LNCaP clone FGC (cell line): ENCODE results near the gene SOX11.

ENCODE experiments used
- DNase-seq: peaks from one replicate; pipeline ENCODE4 v3.0.0-alpha.2; 2011; ENCODE audit warnings: low read depth
- H3K4me3 ChIP-seq: 2 replicates; pipeline ENCODE4 v1.5.1; 2011; ENCODE audit warnings: mild to moderate bottlenecking, low read depth, low read length, control low read depth
- TF ChIP-seq, protein P1 (sequence below): IDR thresholded peaks from 2 replicates; pipeline ENCODE4 v1.5.1; 2012; ENCODE audit warnings: mild to moderate bottlenecking; ENCODE audit not compliant: control insufficient read depth, insufficient read depth; ENCODE audit errors: extremely low read depth

SOX11 gene

GRCh38 chr2:5705490-5705889 is 13.3 kb downstream of the SOX11 start:
- TF ChIP-seq, protein P1, sequence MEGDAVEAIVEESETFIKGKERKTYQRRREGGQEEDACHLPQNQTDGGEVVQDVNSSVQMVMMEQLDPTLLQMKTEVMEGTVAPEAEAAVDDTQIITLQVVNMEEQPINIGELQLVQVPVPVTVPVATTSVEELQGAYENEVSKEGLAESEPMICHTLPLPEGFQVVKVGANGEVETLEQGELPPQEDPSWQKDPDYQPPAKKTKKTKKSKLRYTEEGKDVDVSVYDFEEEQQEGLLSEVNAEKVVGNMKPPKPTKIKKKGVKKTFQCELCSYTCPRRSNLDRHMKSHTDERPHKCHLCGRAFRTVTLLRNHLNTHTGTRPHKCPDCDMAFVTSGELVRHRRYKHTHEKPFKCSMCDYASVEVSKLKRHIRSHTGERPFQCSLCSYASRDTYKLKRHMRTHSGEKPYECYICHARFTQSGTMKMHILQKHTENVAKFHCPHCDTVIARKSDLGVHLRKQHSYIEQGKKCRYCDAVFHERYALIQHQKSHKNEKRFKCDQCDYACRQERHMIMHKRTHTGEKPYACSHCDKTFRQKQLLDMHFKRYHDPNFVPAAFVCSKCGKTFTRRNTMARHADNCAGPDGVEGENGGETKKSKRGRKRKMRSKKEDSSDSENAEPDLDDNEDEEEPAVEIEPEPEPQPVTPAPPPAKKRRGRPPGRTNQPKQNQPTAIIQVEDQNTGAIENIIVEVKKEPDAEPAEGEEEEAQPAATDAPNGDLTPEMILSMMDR = no peak
- no peak overlapping the region for H3K4me3 ChIP-seq
- DNase-seq = no peak

- DNase-seq = no peak
- TF ChIP-seq, protein P1 = no peak
- H3K4me3 ChIP-seq = no peak overlapping the region
Observed at GRCh38 chr2:5706717-5707455, 14.7 kb downstream of the SOX11 start.

- H3K4me3 ChIP-seq = no peak overlapping the region
- DNase-seq = no peak
- TF ChIP-seq, protein P1 = no peak
Observed at GRCh38 chr2:5710615-5711014, 18.4 kb downstream of the SOX11 start.

- TF ChIP-seq, protein P1 = no peak
Observed at GRCh38 chr2:5713101-5713500, 20.9 kb downstream of the SOX11 start.

DNA sequence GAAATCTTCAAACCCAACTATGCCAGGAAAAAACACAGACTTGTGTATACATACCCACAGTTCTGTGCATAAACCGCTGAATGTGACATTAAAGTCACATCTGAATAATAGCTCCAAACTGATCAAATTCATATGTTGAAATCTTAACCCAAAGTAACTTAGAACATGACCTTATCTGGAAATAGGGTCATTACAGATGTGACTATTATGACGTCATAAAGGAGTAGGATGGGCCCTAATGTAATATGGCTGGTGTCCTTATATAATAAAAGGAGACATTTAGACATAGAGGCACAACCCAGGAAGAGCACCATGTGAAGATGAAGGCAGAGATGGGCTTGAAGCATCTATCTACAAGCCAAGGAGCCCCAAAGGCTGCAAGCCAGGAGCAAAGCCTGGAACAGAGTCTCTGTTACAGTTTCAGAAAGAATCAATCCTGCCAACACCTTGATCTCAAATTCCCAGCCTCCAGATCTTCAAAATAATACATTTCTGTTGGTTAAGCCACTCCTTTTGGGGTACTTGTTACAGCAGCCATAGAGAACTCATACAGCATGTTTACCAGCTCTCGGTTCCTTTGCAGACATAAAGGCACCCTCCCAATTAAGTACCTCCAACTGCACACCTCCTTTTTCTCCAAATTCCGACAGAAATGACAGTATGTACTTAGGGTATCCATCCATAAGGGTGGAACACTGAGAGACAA is 27.6 kb downstream of the SOX11 start:
- no peak for DNase-seq
- TF ChIP-seq, protein P1 = no peak
- H3K4me3 ChIP-seq = no peak overlapping the region

More at GRCh38 chr2:5713101-5713500, 20.9 kb downstream of the SOX11 start:
- no peak overlapping the region for H3K4me3 ChIP-seq
- DNase-seq = no peak

DNA sequence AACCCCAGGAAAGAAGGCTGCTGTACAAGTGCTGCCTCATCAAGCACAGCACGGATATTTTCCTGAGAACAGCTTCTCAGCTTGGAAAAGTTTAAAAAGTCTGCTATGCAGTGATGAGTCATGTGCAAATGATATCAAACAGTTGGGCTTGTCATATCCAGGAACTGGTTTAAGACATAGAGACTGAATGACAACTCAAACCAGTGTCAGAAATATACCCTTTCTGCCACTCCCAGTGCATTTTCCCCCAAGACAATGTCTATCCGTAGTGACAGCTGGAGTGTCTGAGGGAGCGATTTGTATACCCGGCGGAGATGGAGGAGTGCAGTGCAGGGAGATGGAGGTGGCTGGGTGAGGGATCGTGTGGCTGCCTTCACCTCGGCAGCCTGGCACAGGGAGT is 28.2 kb downstream of the SOX11 start:
- no peak for DNase-seq
- TF ChIP-seq, protein P1 = no peak
- H3K4me3 ChIP-seq = no peak overlapping the region
